Endodermal cell (in vitro differentiated cells): Measurements from ENCODE around the gene TSTD1. TPM values are rescaled to one million over a fixed set of nuclear protein-coding genes. Genes with fewer than 3 reads are reported as not detected.
A peak's percentile ranks its signal among the peaks of the same experiment; 100 is the strongest.
"Not testable (repeated sequence)": the region's sequence is repeated elsewhere in the genome, so short reads cannot be mapped to it uniquely, and the experiment has no call there.

ENCODE experiments used
- DNase-seq: peaks from one replicate; pipeline ENCODE4 v3.0.0-alpha.2; 2017
- H3K27ac ChIP-seq: 2 replicates; pipeline ENCODE4 v1.5.1; 2013; ENCODE audit warnings: mild to moderate bottlenecking, low read depth, low read length, moderate library complexity
- H3K27me3 ChIP-seq: 2 replicates; pipeline ENCODE4 v1.6.1; 2013; ENCODE audit warnings: mild to moderate bottlenecking, low read length, moderate library complexity; ENCODE audit not compliant: insufficient read depth, control insufficient read depth, poor library complexity, severe bottlenecking
- H3K36me3 ChIP-seq: 2 replicates; pipeline ENCODE4 v1.7.0; 2013; ENCODE audit warnings: mild to moderate bottlenecking, low read length, moderate library complexity; ENCODE audit not compliant: control insufficient read depth, insufficient read depth
- H3K4me1 ChIP-seq: one replicate; pipeline ENCODE4 v1.7.0; 2013; ENCODE audit warnings: low read length; ENCODE audit not compliant: control insufficient read depth, insufficient read depth
- H3K4me3 ChIP-seq: 2 replicates; pipeline ENCODE4 v1.5.1; 2013; ENCODE audit warnings: mild to moderate bottlenecking, low read length, moderate library complexity
- H3K9ac ChIP-seq: 2 replicates; pipeline ENCODE4 v1.6.1; 2013; ENCODE audit warnings: mild to moderate bottlenecking, low read length, moderate library complexity; ENCODE audit not compliant: poor library complexity, severe bottlenecking; ENCODE audit errors: extremely low read depth
- H3K9me3 ChIP-seq: 2 replicates; pipeline ENCODE4 v1.6.1; 2013; ENCODE audit warnings: mild to moderate bottlenecking, low read length, moderate library complexity; ENCODE audit not compliant: control insufficient read depth
- H3K27ac Mint-ChIP-seq: 2 replicates; pipeline ENCODE4 v1.8.0; 2020; ENCODE audit warnings: mixed read lengths
- H3K27me3 Mint-ChIP-seq: 2 replicates; pipeline ENCODE4 v1.8.0; 2021; ENCODE audit warnings: mild to moderate bottlenecking, mixed read lengths; ENCODE audit not compliant: insufficient read depth
- H3K36me3 Mint-ChIP-seq: 2 replicates; pipeline ENCODE4 v1.8.0; 2020; ENCODE audit warnings: low read depth, mixed read lengths
- H3K4me1 Mint-ChIP-seq: 2 replicates; pipeline ENCODE4 v1.8.0; 2020; ENCODE audit warnings: mixed read lengths
- H3K4me3 Mint-ChIP-seq: 2 replicates; pipeline ENCODE4 v1.8.0; 2020; ENCODE audit warnings: mild to moderate bottlenecking, moderate library complexity, mixed read lengths
- H3K9me3 Mint-ChIP-seq: 2 replicates; pipeline ENCODE4 v1.8.0; 2020; ENCODE audit warnings: mild to moderate bottlenecking, mixed read lengths
- CTCF ChIP-seq: fragments of 200-600 bp; sonication (generic); conservative IDR thresholded peaks from 2 replicates; pipeline ENCODE4 v1.5.0; 2021; ENCODE audit warnings: antibody characterized with exemption, mild to moderate bottlenecking
- WGBS, 2 experiments: methylation state at CpG; one replicate each; pipeline versions ENCODE4 v1.1.5 to v1.1.7; 2013; ENCODE audit warnings: missing lambda C conversion rate in 2 of 2, mixed read lengths in 1 of 2; ENCODE audit not compliant: insufficient coverage in 1 of 2, insufficient read length in 1 of 2; 5-methylcytosine and 5-hydroxymethylcytosine counted together
- total RNA-seq, 2 donors: library from RNA; stranded (reverse); fragmentation: NEBNext Ultra II Directional in 1 of 2; extraction: Animal tissue kit (Norgen Biotek cat#: 25700) in 1 of 2; gene quantifications; 2 replicates in 1 of 2; 3 replicates in 1 of 2; pipeline ENCODE4 v1.2.1, GENCODE V29; 2021

The TSTD1 gene
- total RNA-seq, 2 donors from 2014 or later: 59.1 to 76.4 TPM

- WGBS, 2 experiments: 0% methylated on average over 21 to 36 of the region's 36 CpGs
- H3K9ac ChIP-seq: peak within 1 kb of the TSS; percentile 96
- peak; percentile 63 for TF ChIP-seq CTCF
- DNase-seq: peak; percentile 89
- H3K36me3 ChIP-seq: no peaks in the 10 kb centered on the region
- H3K36me3 Mint-ChIP-seq: peaks cover 8% of the 10 kb centered on the region
- H3K4me1 ChIP-seq: peaks cover 7% of the 10 kb centered on the region
- peak within 1 kb of the TSS; percentile 63 for H3K27ac ChIP-seq
- H3K27me3 Mint-ChIP-seq: no peaks in the 10 kb centered on the region
- peak within 1 kb of the TSS; percentile 100 for H3K27ac Mint-ChIP-seq
- peaks cover 40% of the 10 kb centered on the region for H3K4me1 Mint-ChIP-seq
- H3K4me3 ChIP-seq: peak within 1 kb of the TSS; percentile 98
- no peaks in the 10 kb centered on the region for H3K27me3 ChIP-seq
- H3K9me3 ChIP-seq: no peaks in the 10 kb centered on the region
- H3K9me3 Mint-ChIP-seq: no peaks in the 10 kb centered on the region
- peak within 1 kb of the TSS; percentile 99 for H3K4me3 Mint-ChIP-seq
Observed at GRCh38 chr1:161020509-161021164, 18.1 kb downstream of the TSTD1 start, which contains the start of gene F11R. Gene F11R, minus strand, starts transcription at chr1:161021152. Its CDS starts 79 bp downstream, at chr1:161021073.

DNA sequence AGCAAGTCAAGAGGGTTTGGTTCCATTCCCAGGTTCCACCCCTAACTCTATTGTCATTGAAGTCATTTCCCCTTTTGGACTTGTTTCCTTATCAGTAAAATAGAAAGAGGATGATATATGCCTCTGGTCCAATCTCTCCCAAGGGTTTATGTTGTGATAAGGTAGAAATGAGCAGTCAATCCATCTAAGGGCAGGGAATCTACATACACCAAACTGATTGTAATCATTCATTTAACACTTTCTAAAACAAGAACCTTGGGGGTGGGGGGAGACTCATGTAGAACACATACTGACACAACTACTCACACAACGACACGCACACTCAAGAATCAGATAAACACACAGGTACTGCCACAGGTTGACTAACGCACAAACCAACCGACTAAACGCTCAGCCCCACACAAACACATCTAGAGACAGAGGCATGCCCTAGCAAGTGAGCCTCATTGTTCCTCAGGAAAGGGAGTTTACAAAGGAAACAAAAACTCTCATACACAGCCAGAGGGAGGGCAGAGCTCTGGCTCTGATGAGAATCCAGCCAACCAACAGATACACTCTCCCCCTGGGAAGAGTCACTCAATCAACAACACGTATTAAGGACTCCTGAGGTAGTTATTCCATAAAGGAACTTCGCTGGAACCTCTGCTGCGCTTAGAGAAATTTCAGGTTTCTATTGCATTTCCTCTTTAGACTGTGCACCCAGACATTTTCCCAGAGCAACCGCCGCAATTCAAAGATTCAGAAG, 18.8 kb downstream of the TSTD1 start:
- no peak for TF ChIP-seq CTCF
- Mint-ChIP-seq H3K4me3 (peak overlapping the region; percentile 99), H3K4me1 (peaks cover 40% of the 10 kb centered on the region), H3K27ac (peak overlapping the region; percentile 100), H3K36me3 (peaks cover 11% of the 10 kb centered on the region), H3K27me3 (no peaks in the 10 kb centered on the region), H3K9me3 (no peaks in the 10 kb centered on the region)
- H3K4me1 ChIP-seq: peaks cover 7% of the 10 kb centered on the region
- 0 to 5% methylated on average over 3 to 10 of the region's 10 CpGs for WGBS, 2 experiments
- no peaks in the 10 kb centered on the region for H3K27me3 ChIP-seq
- DNase-seq: peak; percentile 67
- peak overlapping the region; percentile 98 for H3K4me3 ChIP-seq
- no peaks in the 10 kb centered on the region for H3K9me3 ChIP-seq
- H3K36me3 ChIP-seq: no peaks in the 10 kb centered on the region
- H3K27ac ChIP-seq: peak overlapping the region; percentile 63
- peak overlapping the region; percentile 96 for H3K9ac ChIP-seq

DNA sequence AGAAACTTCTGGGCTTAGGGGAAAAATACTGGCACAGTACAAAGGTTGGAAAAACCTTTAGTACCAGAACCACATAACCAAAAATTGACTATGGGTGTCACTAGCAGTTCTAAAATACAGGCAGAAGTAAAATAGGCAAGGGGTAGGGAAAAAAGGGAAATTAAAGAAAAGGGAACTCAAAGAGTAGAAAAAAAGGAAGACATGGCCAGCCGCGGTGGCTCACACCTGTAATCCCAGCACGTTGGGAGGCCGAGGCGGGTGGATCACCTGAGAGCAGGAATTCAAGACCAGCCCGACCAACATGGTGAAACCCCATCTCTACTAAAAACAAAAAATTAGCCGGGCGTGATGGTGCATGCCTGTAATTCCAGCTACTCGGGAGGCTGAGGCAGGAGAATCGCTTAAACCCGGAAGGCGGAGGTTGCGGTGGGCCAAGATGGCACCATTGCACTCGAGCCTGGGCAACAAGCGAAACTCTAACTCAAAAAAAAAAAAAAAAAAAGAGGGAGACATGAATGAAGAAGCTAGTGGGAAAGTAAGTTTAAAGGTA, 19.6 kb downstream of the TSTD1 start:
- H3K36me3 Mint-ChIP-seq: peaks cover 15% of the 10 kb centered on the region
- not testable (repeated sequence) for H3K27me3 ChIP-seq, H3K4me1 ChIP-seq, H3K9me3 Mint-ChIP-seq, H3K27me3 Mint-ChIP-seq, DNase-seq, H3K9me3 ChIP-seq, H3K36me3 ChIP-seq, H3K27ac ChIP-seq
- peak overlapping the region; percentile 99 for H3K4me3 Mint-ChIP-seq
- H3K4me1 Mint-ChIP-seq: peaks cover 41% of the 10 kb centered on the region
- H3K27ac Mint-ChIP-seq: peak overlapping the region; percentile 64
- WGBS, 2 experiments: 90 to 93% methylated on average over 14 to 15 of the region's 15 CpGs
- peak overlapping the region; percentile 98 for H3K4me3 ChIP-seq
- peak overlapping the region; percentile 96 for H3K9ac ChIP-seq
